Activated naive CD8-positive, alpha-beta T cell treated with anti-CD3 and anti-CD28 coated beads, Interleukin-2, amount 10 ng/mL, durations not matched to agents 7 days and 5 days (primary cell): ENCODE results near the gene COLEC11. TPM values are rescaled to one million over a fixed set of nuclear protein-coding genes. Genes with fewer than 3 reads are reported as not detected.
A peak's percentile ranks its signal among the peaks of the same experiment; 100 is the strongest.

Source experiments
- ATAC-seq: fragments of 150-1000 bp; cut with Tn5 transposase; one replicate; pipeline ENCODE4 v1.10.0; 2021; ENCODE audit warnings: low read depth, moderate library complexity
- POLR2A ChIA-PET: fragments of 350-600 bp; sonication (Branson Sonifier 250); formaldehyde crosslinking; loops from one replicate; lab custom pipeline; 2021; ENCODE audit warnings: antibody characterized with exemption; lab: Charles Lee
- DNase-seq: peaks from one replicate; pipeline ENCODE4 v3.0.0; 2021
- H3K27ac Mint-ChIP-seq: one replicate; pipeline ENCODE4 v1.8.0; 2022; ENCODE audit warnings: mild to moderate bottlenecking, mixed read lengths
- H3K27me3 Mint-ChIP-seq: one replicate; pipeline ENCODE4 v1.8.0; 2022; ENCODE audit warnings: mild to moderate bottlenecking, moderate library complexity, mixed read lengths
- H3K36me3 Mint-ChIP-seq: one replicate; pipeline ENCODE4 v1.8.0; 2021; ENCODE audit warnings: mild to moderate bottlenecking, mixed read lengths
- H3K4me1 Mint-ChIP-seq: one replicate; pipeline ENCODE4 v1.8.0; 2021; ENCODE audit warnings: mixed read lengths
- H3K4me3 Mint-ChIP-seq: one replicate; pipeline ENCODE4 v1.8.0; 2022; ENCODE audit warnings: mild to moderate bottlenecking, moderate library complexity, mixed read lengths
- H3K9me3 Mint-ChIP-seq: one replicate; pipeline ENCODE4 v1.8.0; 2021; ENCODE audit warnings: mixed read lengths
- total RNA-seq, 2 experiments: library from RNA; stranded (reverse); gene quantifications; one replicate each; pipeline ENCODE4 v1.2.3, GENCODE V29; 2021

COLEC11 gene
- total RNA-seq, 2 experiments from 2014 or later: 0.39 to 0.77 TPM

- POLR2A ChIA-PET: no interaction called here
- no peak overlapping the region for H3K27ac Mint-ChIP-seq
- ATAC-seq: no peak
- no peaks in the 10 kb centered on the region for H3K9me3 Mint-ChIP-seq
- H3K36me3 Mint-ChIP-seq: no peaks in the 10 kb centered on the region
- H3K4me1 Mint-ChIP-seq: peaks cover 2% of the 10 kb centered on the region
- no peaks in the 10 kb centered on the region for H3K27me3 Mint-ChIP-seq
- H3K4me3 Mint-ChIP-seq: no peak overlapping the region
- no peak for DNase-seq
Observed at GRCh38 chr2:3588084-3588483, 6.8 kb upstream of the COLEC11 start.

- POLR2A ChIA-PET: no interaction called here
- H3K4me3 Mint-ChIP-seq: no peak overlapping the region
Observed at GRCh38 chr2:3589086-3589485, 5.8 kb upstream of the COLEC11 start.

GRCh38 chr2:3595404-3595803 lies 492 bp downstream of the COLEC11 start:
- Mint-ChIP-seq H3K4me3 (no peak overlapping the region), H3K9me3 (no peaks in the 10 kb centered on the region), H3K4me1 (peaks cover 14% of the 10 kb centered on the region), H3K27me3 (peaks cover 18% of the 10 kb centered on the region), H3K36me3 (no peaks in the 10 kb centered on the region), H3K27ac (no peak overlapping the region)
- ATAC-seq (no peak), DNase-seq (no peak)
- POLR2A ChIA-PET: no interaction called here

More at GRCh38 chr2:3589086-3589485, 5.8 kb upstream of the COLEC11 start:
- ATAC-seq: no peak
- Mint-ChIP-seq H3K36me3 (no peaks in the 10 kb centered on the region), H3K27me3 (peaks cover 7% of the 10 kb centered on the region), H3K4me1 (peaks cover 2% of the 10 kb centered on the region), H3K27ac (no peak overlapping the region), H3K9me3 (no peaks in the 10 kb centered on the region)
- no peak for DNase-seq

- Mint-ChIP-seq H3K9me3 (no peaks in the 10 kb centered on the region), H3K27ac (no peak overlapping the region), H3K36me3 (no peaks in the 10 kb centered on the region), H3K4me1 (peaks cover 14% of the 10 kb centered on the region), H3K4me3 (no peak overlapping the region), H3K27me3 (peaks cover 18% of the 10 kb centered on the region)
- peak; percentile 46 for DNase-seq
- ATAC-seq: peak; percentile 95
- POLR2A ChIA-PET: no interaction called here
Observed at GRCh38 chr2:3595985-3596384, 1.1 kb downstream of the COLEC11 start.

GRCh38 chr2:3596901-3597417 lies 2.0 kb downstream of the COLEC11 start:
- ATAC-seq (no peak), DNase-seq (no peak)
- POLR2A ChIA-PET: no interaction called here
- Mint-ChIP-seq H3K27ac (no peak overlapping the region), H3K4me1 (peaks cover 14% of the 10 kb centered on the region), H3K27me3 (peaks cover 18% of the 10 kb centered on the region), H3K9me3 (no peaks in the 10 kb centered on the region), H3K4me3 (no peak overlapping the region), H3K36me3 (no peaks in the 10 kb centered on the region)

GRCh38 chr2:3597567-3597966 lies 2.7 kb downstream of the COLEC11 start:
- peaks cover 14% of the 10 kb centered on the region for H3K4me1 Mint-ChIP-seq
- no peaks in the 10 kb centered on the region for H3K9me3 Mint-ChIP-seq
- POLR2A ChIA-PET: no interaction called here
- ATAC-seq: no peak
- H3K27me3 Mint-ChIP-seq: peaks cover 18% of the 10 kb centered on the region
- no peak for DNase-seq
- no peaks in the 10 kb centered on the region for H3K36me3 Mint-ChIP-seq
- no peak overlapping the region for H3K4me3 Mint-ChIP-seq
- no peak overlapping the region for H3K27ac Mint-ChIP-seq

- Mint-ChIP-seq H3K4me1 (peaks cover 14% of the 10 kb centered on the region), H3K36me3 (no peaks in the 10 kb centered on the region)
Observed at GRCh38 chr2:3598197-3598910, 3.4 kb downstream of the COLEC11 start.

GRCh38 chr2:3598912-3599854 lies 4.3 kb downstream of the COLEC11 start:
- H3K27ac Mint-ChIP-seq: no peak overlapping the region
- no peaks in the 10 kb centered on the region for H3K36me3 Mint-ChIP-seq
- POLR2A ChIA-PET: interaction anchor here (1.5 kb wide), 1 partner anchor 23 kb away, joined by 3 read pairs; no protein-coding TSS in a partner anchor
- peaks cover 11% of the 10 kb centered on the region for H3K27me3 Mint-ChIP-seq
- no peak overlapping the region for H3K4me3 Mint-ChIP-seq
- no peaks in the 10 kb centered on the region for H3K9me3 Mint-ChIP-seq
- ATAC-seq (no peak), DNase-seq (no peak)
- H3K4me1 Mint-ChIP-seq: peaks cover 14% of the 10 kb centered on the region

More at GRCh38 chr2:3598197-3598910, 3.4 kb downstream of the COLEC11 start:
- Mint-ChIP-seq H3K9me3 (no peaks in the 10 kb centered on the region), H3K27me3 (peaks cover 18% of the 10 kb centered on the region), H3K4me3 (no peak overlapping the region), H3K27ac (no peak overlapping the region)
- ATAC-seq (no peak), DNase-seq (no peak)
- POLR2A ChIA-PET: interaction anchor here (1.5 kb wide), 1 partner anchor 23 kb away, joined by 3 read pairs; no protein-coding TSS in a partner anchor

- ATAC-seq: no peak
- H3K9me3 Mint-ChIP-seq: no peaks in the 10 kb centered on the region
- POLR2A ChIA-PET: interaction anchor here (1.0 kb wide), 1 partner anchor 9 kb away, joined by 3 read pairs; no protein-coding TSS in a partner anchor
Observed at GRCh38 chr2:3600256-3600855, 5.4 kb downstream of the COLEC11 start.

GRCh38 chr2:3601561-3602271 lies 6.8 kb downstream of the COLEC11 start:
- H3K4me3 Mint-ChIP-seq: no peak overlapping the region
- H3K4me1 Mint-ChIP-seq: peaks cover 14% of the 10 kb centered on the region
- no peak for ATAC-seq
- POLR2A ChIA-PET: interaction anchor here (1.0 kb wide), 1 partner anchor 8 kb away, joined by 3 read pairs; no protein-coding TSS in a partner anchor
- peaks cover 3% of the 10 kb centered on the region for H3K27me3 Mint-ChIP-seq
- no peak for DNase-seq
- no peaks in the 10 kb centered on the region for H3K9me3 Mint-ChIP-seq
- no peaks in the 10 kb centered on the region for H3K36me3 Mint-ChIP-seq
- H3K27ac Mint-ChIP-seq: no peak overlapping the region

More at GRCh38 chr2:3600256-3600855, 5.4 kb downstream of the COLEC11 start:
- Mint-ChIP-seq H3K36me3 (no peaks in the 10 kb centered on the region), H3K4me3 (no peak overlapping the region), H3K4me1 (peaks cover 18% of the 10 kb centered on the region), H3K27me3 (peaks cover 6% of the 10 kb centered on the region), H3K27ac (no peak overlapping the region)
- DNase-seq: no peak

- no peaks in the 10 kb centered on the region for H3K9me3 Mint-ChIP-seq
- no peaks in the 10 kb centered on the region for H3K36me3 Mint-ChIP-seq
- POLR2A ChIA-PET: interaction anchor here (0.8 kb wide), 1 partner anchor 27 kb away, joined by 3 read pairs; no protein-coding TSS in a partner anchor
- DNase-seq (peak; percentile 18), ATAC-seq (no peak)
- no peak overlapping the region for H3K27ac Mint-ChIP-seq
- H3K27me3 Mint-ChIP-seq: peaks cover 3% of the 10 kb centered on the region
- no peak overlapping the region for H3K4me3 Mint-ChIP-seq
- H3K4me1 Mint-ChIP-seq: peaks cover 8% of the 10 kb centered on the region
Observed at GRCh38 chr2:3602553-3603339, 7.8 kb downstream of the COLEC11 start.
